ENCODE results near the gene SLC22A3.

DNA sequence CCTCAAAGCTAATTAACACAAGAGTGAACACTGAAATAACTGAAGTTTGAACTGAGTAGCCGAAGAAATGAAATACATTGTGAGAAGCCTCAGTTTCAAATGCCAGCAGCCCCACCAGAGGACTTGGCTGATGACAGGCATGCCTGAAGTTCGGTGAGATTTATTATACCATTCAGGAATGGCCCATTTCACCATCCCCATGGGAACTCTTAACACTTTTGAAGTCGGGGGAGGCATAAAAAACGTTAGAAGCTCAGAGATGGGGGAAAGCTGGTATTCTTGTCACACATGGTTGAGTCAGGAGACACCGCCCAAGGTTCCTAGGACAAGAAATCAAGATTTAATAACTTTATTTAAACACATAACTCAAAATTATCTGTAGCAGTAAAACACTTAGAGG is 17.6 kb upstream of the SLC22A3 start:
- TF ChIP-seq, protein P1, sequence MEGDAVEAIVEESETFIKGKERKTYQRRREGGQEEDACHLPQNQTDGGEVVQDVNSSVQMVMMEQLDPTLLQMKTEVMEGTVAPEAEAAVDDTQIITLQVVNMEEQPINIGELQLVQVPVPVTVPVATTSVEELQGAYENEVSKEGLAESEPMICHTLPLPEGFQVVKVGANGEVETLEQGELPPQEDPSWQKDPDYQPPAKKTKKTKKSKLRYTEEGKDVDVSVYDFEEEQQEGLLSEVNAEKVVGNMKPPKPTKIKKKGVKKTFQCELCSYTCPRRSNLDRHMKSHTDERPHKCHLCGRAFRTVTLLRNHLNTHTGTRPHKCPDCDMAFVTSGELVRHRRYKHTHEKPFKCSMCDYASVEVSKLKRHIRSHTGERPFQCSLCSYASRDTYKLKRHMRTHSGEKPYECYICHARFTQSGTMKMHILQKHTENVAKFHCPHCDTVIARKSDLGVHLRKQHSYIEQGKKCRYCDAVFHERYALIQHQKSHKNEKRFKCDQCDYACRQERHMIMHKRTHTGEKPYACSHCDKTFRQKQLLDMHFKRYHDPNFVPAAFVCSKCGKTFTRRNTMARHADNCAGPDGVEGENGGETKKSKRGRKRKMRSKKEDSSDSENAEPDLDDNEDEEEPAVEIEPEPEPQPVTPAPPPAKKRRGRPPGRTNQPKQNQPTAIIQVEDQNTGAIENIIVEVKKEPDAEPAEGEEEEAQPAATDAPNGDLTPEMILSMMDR (conservative IDR thresholded peaks at IDR 0.05 in 1 of 2, IDR thresholded peaks at IDR 0.05 in 1 of 2; ENCODE audit: extremely low read depth in 1 of 2, insufficient read depth in 1 of 2, low read depth in 1 of 2, low read length in 2 of 2): no peak
- TF ChIP-seq EZH2 (IDR thresholded peaks at IDR 0.05; ENCODE audit: borderline replicate concordance, low read length): no peak

All from mammary epithelial cell (primary cell).